22Rv1 (cell line): ENCODE results near the gene GP1BB.

ENCODE experiments used
- H3K27ac ChIP-seq: fragments of 450-650 bp; 2 replicates; pipeline ENCODE4 v1.5.1; 2017
- ZFX ChIP-seq: fragments of 450-650 bp; IDR thresholded peaks from 2 replicates; pipeline ENCODE4 v1.6.1; 2017; ENCODE audit warnings: antibody characterized with exemption, borderline replicate concordance
- TF ChIP-seq, protein P1 (sequence below): fragments of 450-650 bp; IDR thresholded peaks from 2 replicates; pipeline ENCODE4 v1.5.1; 2017; ENCODE audit warnings: mild to moderate bottlenecking

Gene GP1BB

DNA sequence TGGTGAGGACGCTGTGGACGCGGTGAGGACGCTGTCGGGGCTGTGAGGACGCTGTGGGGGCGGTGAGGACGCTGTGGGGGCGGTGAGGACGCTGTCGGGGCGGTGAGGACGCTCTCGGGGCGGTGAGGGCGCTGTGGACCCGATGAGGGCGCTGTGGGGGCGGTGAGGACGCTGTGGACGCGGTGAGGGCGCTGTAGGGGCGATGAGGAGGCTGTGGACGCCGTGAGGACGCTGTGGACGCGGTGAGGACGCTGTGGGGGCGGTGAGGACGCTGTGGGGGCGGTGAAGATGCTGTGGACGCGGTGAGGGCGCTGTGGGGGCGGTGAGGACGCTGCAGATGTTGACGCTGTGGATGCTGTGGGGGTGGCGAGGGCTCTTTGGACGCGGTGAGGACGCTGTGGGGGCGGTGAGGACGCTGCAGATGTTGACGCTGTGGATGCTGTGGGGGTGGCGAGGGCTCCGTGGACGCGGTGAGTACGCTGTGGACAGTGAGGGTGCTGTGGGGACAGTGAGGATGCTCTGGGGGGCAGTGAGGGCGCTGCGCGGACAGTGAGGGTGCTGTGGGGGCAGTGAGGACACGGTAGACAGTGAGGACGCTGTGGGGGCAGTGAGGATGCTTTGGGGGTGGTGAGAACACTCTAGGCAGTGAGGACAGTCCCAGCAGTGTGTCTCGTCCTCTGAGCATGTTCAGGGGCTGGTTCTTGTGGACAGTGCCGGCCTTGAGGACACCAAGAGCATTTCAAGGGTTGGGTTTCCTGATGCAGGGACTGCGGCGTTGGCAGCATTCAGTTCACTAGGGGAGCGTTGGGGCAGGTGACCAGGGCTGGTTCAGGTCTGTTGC, 4.2 kb downstream of the GP1BB start:
- no peak overlapping the region for H3K27ac ChIP-seq
- TF ChIP-seq ZFX = no peak
- TF ChIP-seq, protein P1, sequence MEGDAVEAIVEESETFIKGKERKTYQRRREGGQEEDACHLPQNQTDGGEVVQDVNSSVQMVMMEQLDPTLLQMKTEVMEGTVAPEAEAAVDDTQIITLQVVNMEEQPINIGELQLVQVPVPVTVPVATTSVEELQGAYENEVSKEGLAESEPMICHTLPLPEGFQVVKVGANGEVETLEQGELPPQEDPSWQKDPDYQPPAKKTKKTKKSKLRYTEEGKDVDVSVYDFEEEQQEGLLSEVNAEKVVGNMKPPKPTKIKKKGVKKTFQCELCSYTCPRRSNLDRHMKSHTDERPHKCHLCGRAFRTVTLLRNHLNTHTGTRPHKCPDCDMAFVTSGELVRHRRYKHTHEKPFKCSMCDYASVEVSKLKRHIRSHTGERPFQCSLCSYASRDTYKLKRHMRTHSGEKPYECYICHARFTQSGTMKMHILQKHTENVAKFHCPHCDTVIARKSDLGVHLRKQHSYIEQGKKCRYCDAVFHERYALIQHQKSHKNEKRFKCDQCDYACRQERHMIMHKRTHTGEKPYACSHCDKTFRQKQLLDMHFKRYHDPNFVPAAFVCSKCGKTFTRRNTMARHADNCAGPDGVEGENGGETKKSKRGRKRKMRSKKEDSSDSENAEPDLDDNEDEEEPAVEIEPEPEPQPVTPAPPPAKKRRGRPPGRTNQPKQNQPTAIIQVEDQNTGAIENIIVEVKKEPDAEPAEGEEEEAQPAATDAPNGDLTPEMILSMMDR = no peak

DNA sequence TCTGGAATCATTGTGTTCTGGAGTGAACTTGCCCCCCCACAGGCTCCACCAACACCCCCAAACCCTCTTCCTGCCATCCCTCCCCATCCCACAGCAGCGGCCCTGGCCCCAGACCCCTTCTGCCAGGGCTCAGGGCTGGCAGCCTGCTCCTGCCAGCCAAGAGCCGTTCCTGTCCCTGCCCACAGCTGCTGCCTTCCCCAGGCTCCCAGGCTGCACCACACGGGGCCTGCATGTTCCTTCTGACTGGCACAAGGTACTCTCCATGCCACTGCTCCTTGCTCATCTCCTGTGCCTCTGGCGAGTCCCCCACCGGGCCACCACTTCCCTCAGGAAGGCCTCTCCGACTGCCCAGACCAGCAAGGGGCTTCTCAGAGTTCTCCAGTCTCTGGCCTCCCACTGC, 4.9 kb downstream of the GP1BB start:
- H3K27ac ChIP-seq = no peak overlapping the region
- TF ChIP-seq, protein P1 = no peak
- no peak for TF ChIP-seq ZFX

DNA sequence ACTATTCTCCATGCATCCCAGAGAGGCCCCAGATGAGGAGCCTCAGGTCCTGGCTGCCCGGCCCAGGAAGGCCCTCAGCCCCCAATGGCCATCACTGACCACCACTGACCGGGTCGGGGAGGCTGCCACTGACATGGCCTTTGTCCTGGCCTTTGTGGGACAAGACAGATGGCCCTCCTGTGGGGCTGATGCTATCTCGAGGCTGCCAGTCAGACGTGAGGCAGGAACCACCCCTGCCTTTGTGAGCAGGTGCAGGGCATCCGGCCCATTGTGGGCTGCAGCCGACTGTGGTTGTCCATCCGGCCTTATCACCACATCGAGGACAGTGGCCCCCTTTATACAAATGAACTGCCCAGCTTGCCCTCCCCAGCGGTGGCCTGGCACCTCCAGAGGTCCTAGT, 5.5 kb downstream of the GP1BB start:
- TF ChIP-seq, protein P1 = no peak
- no peak for TF ChIP-seq ZFX

DNA sequence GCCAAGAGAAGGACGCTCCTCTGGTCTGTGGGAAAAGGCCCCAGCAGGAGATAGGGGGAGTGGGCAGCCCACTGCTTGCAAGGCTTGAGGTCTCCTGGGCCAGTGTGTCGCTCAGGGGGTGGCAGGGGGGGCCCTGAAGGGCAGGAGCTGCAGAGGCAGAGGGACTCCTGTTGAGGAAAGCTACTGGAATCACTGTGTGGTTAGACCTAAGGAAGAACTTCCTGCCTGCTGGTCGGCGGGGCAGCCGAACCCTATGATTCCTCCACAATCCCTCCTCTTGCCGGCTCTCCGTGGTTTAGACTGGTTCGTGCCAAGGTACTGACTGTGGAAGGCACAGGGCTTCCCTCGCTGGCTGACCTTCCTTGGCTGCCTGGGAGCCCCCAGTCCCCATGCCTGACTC, 6.2 kb downstream of the GP1BB start:
- no peak overlapping the region for H3K27ac ChIP-seq
- TF ChIP-seq ZFX = no peak
- TF ChIP-seq, protein P1 = no peak

More for the DNA sequence above, 5.5 kb downstream of the GP1BB start:
- no peak overlapping the region for H3K27ac ChIP-seq

GRCh38 chr22:19730198-19730597, 6.9 kb downstream of the GP1BB start:
- TF ChIP-seq, protein P1 = no peak
- no peak for TF ChIP-seq ZFX
- no peak overlapping the region for H3K27ac ChIP-seq

- H3K27ac ChIP-seq = no peak overlapping the region
- TF ChIP-seq ZFX = no peak
- TF ChIP-seq, protein P1 = peak; percentile 95
These were observed 7.5 kb downstream of the GP1BB start for GRCh38 chr22:19730655-19731360.
